Globus pallidus (tissue), 1 donor: ENCODE measurements around the gene LENG8.
A peak's percentile ranks its signal among the peaks of the same experiment; 100 is the strongest.

ENCODE experiments used
- DNase-seq: peaks from one replicate; pipeline ENCODE4 v3.0.0-alpha.2; 2015; ENCODE audit warnings: low spot score

The LENG8 gene

GRCh38 chr19:54422136-54422535, 26.9 kb upstream of the LENG8 start:
- DNase-seq = no peak

- no peak for DNase-seq
Measured at GRCh38 chr19:54424201-54424600, 24.8 kb upstream of the LENG8 start.

- no peak for DNase-seq
Measured at GRCh38 chr19:54424660-54425381, 24.2 kb upstream of the LENG8 start.

GRCh38 chr19:54425382-54425723, 23.6 kb upstream of the LENG8 start:
- DNase-seq = no peak

GRCh38 chr19:54426291-54426931, 22.6 kb upstream of the LENG8 start:
- DNase-seq = no peak

- no peak for DNase-seq
Measured at GRCh38 chr19:54427586-54427985, 21.4 kb upstream of the LENG8 start.

- no peak for DNase-seq
Measured at GRCh38 chr19:54428323-54429175, 20.4 kb upstream of the LENG8 start.

- DNase-seq = no peak
Measured at GRCh38 chr19:54429176-54429495, 19.9 kb upstream of the LENG8 start.

- DNase-seq = no peak
Measured at GRCh38 chr19:54429545-54430227, 19.3 kb upstream of the LENG8 start.

- DNase-seq = peak; percentile 60
Measured at GRCh38 chr19:54430306-54431254, 18.4 kb upstream of the LENG8 start.

GRCh38 chr19:54431255-54431838, 17.7 kb upstream of the LENG8 start:
- DNase-seq = no peak

GRCh38 chr19:54432144-54432738, 16.8 kb upstream of the LENG8 start:
- DNase-seq = no peak

GRCh38 chr19:54433697-54434096, 15.3 kb upstream of the LENG8 start:
- no peak for DNase-seq

GRCh38 chr19:54434112-54434872, 14.7 kb upstream of the LENG8 start:
- DNase-seq = peak; percentile 54

GRCh38 chr19:54434873-54435214, 14.2 kb upstream of the LENG8 start:
- no peak for DNase-seq

GRCh38 chr19:54435551-54436016, 13.4 kb upstream of the LENG8 start:
- no peak for DNase-seq

- DNase-seq = peak; percentile 57
Measured at GRCh38 chr19:54436031-54436523, 12.9 kb upstream of the LENG8 start.

- no peak for DNase-seq
Measured at GRCh38 chr19:54436628-54437252, 12.3 kb upstream of the LENG8 start.
